Calu3 (cell line): Measurements from ENCODE around the gene YJEFN3. TPM values are rescaled to one million over a fixed set of nuclear protein-coding genes. Genes with fewer than 3 reads are reported as not detected.

ENCODE experiments used
- BruUV-seq: library from RNA; stranded (reverse); fragments of 400-500 nt; replicated peaks from 2 replicates; lab custom pipeline; 2021; lab: Mats Ljungman, UMichigan
- CTCF ChIA-PET: fragments of 300-600 bp; sonication (Branson Sonifier 250); formaldehyde crosslinking; loops from one replicate; lab custom pipeline; 2022; ENCODE audit warnings: antibody characterized with exemption; lab: Charles Lee
- DNase-seq: peaks from one replicate; pipeline ENCODE4 v3.0.0; 2022
- H3K27ac Mint-ChIP-seq: one replicate; pipeline ENCODE4 v1.8.0; 2022; ENCODE audit warnings: mixed read lengths; ENCODE audit not compliant: unreplicated experiment
- H3K27me3 Mint-ChIP-seq: one replicate; pipeline ENCODE4 v1.8.0; 2022; ENCODE audit warnings: mixed read lengths; ENCODE audit not compliant: unreplicated experiment
- H3K36me3 Mint-ChIP-seq: one replicate; pipeline ENCODE4 v1.8.0; 2022; ENCODE audit warnings: mild to moderate bottlenecking, moderate library complexity, mixed read lengths; ENCODE audit not compliant: insufficient read depth, unreplicated experiment
- H3K4me1 Mint-ChIP-seq: one replicate; pipeline ENCODE4 v1.8.0; 2022; ENCODE audit warnings: mild to moderate bottlenecking, low read depth, mixed read lengths; ENCODE audit not compliant: unreplicated experiment
- H3K4me3 Mint-ChIP-seq: one replicate; pipeline ENCODE4 v1.8.0; 2022; ENCODE audit warnings: mild to moderate bottlenecking, low read depth, moderate library complexity, mixed read lengths; ENCODE audit not compliant: unreplicated experiment
- H3K9me3 Mint-ChIP-seq: one replicate; pipeline ENCODE4 v1.8.0; 2022; ENCODE audit warnings: low read depth, mixed read lengths; ENCODE audit not compliant: unreplicated experiment
- CTCF ChIP-seq: fragments of 200-600 bp; IDR thresholded peaks from one replicate; pipeline ENCODE4 v1.8.0; 2022; ENCODE audit warnings: antibody characterized with exemption; ENCODE audit not compliant: unreplicated experiment
- intact Hi-C: fragments of 100-400 bp; cut with micrococcal nuclease; formaldehyde crosslinking; loops from one replicate; pipeline ENCODE4 v1.10.0; 2022; ENCODE audit not compliant: unreplicated experiment
- total RNA-seq: library from RNA; stranded (reverse); gene quantifications from 2 replicates; pipeline ENCODE4 v1.2.3, GENCODE V29; 2022

Gene YJEFN3
- total RNA-seq, 1 experiment from 2014 or later: 10.4 TPM

GRCh38 chr19:19508217-19508616, 20.5 kb upstream of the YJEFN3 start:
- Mint-ChIP-seq H3K4me1 (no peaks in the 10 kb centered on the region), H3K27ac (no peak overlapping the region), H3K27me3 (no peaks in the 10 kb centered on the region), H3K36me3 (peaks cover 21% of the 10 kb centered on the region), H3K4me3 (no peak overlapping the region), H3K9me3 (no peaks in the 10 kb centered on the region)
- intact Hi-C loops: no loop called here
- DNase-seq: no peak
- no TSS peak for BruUV-seq
- CTCF ChIA-PET: no interaction called here
- TF ChIP-seq CTCF: no peak

DNA sequence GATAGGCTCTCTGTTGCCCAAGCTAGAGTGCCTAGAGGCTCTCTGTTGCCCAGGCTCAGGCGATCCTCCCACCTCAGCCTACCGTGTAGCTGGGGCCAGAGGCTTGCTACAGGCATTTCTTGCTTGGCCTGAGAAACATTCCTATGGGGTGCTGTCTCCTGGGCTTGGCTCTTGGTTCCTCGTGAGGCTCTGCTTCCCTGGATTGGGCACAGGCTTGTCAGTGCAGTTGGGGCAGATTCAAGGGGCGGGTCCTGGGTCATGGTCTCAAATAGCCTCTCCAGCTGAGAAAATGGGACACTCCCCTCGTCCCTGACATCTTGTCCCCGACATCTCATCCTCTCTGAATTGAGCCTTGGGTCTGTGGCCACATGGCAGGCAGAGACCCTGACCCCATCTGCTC, 18.3 kb upstream of the YJEFN3 start:
- no peaks in the 10 kb centered on the region for H3K4me1 Mint-ChIP-seq
- intact Hi-C loops: no loop called here
- H3K9me3 Mint-ChIP-seq: no peaks in the 10 kb centered on the region
- no peak for TF ChIP-seq CTCF
- CTCF ChIA-PET: no interaction called here
- H3K36me3 Mint-ChIP-seq: peaks cover 24% of the 10 kb centered on the region
- H3K27ac Mint-ChIP-seq: no peak overlapping the region
- DNase-seq: no peak
- no peaks in the 10 kb centered on the region for H3K27me3 Mint-ChIP-seq
- H3K4me3 Mint-ChIP-seq: no peak overlapping the region
- no TSS peak for BruUV-seq

DNA sequence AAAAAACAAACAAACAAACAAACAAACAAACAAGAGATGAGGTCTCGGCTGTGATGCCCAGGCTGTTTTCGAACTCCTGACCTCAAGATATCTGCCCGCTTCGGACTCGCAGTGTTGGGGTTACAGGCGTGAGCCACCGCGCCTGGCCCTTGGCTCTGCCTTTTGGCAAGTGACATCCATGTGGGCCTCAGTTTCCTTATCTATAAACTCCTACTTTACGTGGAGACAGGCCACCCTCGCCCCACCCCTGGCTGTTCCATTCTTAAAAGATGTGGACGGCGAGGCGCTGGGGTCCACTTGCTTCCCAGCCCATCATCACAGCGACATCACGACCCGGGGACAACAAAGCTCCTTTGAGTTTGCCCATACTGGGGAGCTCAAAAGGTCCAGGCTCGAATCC, 15.0 kb upstream of the YJEFN3 start:
- Mint-ChIP-seq H3K36me3 (peaks cover 21% of the 10 kb centered on the region), H3K4me1 (no peaks in the 10 kb centered on the region), H3K27ac (no peak overlapping the region), H3K4me3 (no peak overlapping the region), H3K9me3 (no peaks in the 10 kb centered on the region), H3K27me3 (no peaks in the 10 kb centered on the region)
- no TSS peak for BruUV-seq
- intact Hi-C loops: no loop called here
- no peak for TF ChIP-seq CTCF
- DNase-seq: no peak
- CTCF ChIA-PET: no interaction called here

- H3K36me3 Mint-ChIP-seq: peaks cover 23% of the 10 kb centered on the region
- H3K27ac Mint-ChIP-seq: no peak overlapping the region
- intact Hi-C loops: no loop called here
- H3K4me1 Mint-ChIP-seq: no peaks in the 10 kb centered on the region
- H3K9me3 Mint-ChIP-seq: no peaks in the 10 kb centered on the region
- H3K4me3 Mint-ChIP-seq: no peak overlapping the region
- no peaks in the 10 kb centered on the region for H3K27me3 Mint-ChIP-seq
- CTCF ChIA-PET: no interaction called here
- no peak for TF ChIP-seq CTCF
- DNase-seq: no peak
- BruUV-seq: no TSS peak
Observed at GRCh38 chr19:19514215-19514657, 14.5 kb upstream of the YJEFN3 start.
